H1 (cell line): ENCODE results near the gene SYTL2. TPM values are rescaled to one million over a fixed set of nuclear protein-coding genes. Genes with fewer than 3 reads are reported as not detected.

Source experiments
- ATF2 ChIP-seq: IDR thresholded peaks from 2 replicates; pipeline ENCODE4 v1.6.1; 2012; ENCODE audit warnings: low read length, inconsistent platforms
- POLR2A ChIP-seq, 2 experiments: IDR thresholded peaks; 1 replicate in 1 of 2; 2 replicates in 1 of 2; pipeline ENCODE4 v1.6.1; 2011; ENCODE audit warnings: low read depth in 2 of 2, low read length in 2 of 2, mild to moderate bottlenecking in 2 of 2; ENCODE audit errors: control extremely low read depth in 1 of 2
- TEAD4 ChIP-seq: IDR thresholded peaks from 2 replicates; pipeline ENCODE4 v1.6.1; 2012; ENCODE audit warnings: low read depth, low read length, inconsistent platforms, mixed read lengths
- polyA plus RNA-seq, 7 experiments: library from polyadenylated mRNA; depleted of rRNA in 3 of 7; stranded (reverse) in 5 of 7; unstranded in 2 of 7; fragments of >200 nt in 5 of 7; fragments of 200-250 nt in 2 of 7; gene quantifications; 1 replicate in 5 of 7; 2 replicates in 1 of 7; 4 replicates in 1 of 7; pipeline versions ENCODE4 v1.2.1 to v1.2.3, GENCODE V29; 2011 to 2013; ENCODE audit warnings: missing spikeins in 2 of 7, mixed read lengths in 2 of 7
- total RNA-seq: library from RNA; stranded (reverse); fragmentation: NEBNext Ultra II Directional; extraction: Animal tissue kit (Norgen Biotek cat#: 25700); gene quantifications from 2 replicates; pipeline ENCODE4 v1.2.1, GENCODE V29; 2021

SYTL2 gene
- total and polyA plus RNA-seq, 2 of the 8 experiments (the other 6 are each of a cell fraction or from before 2014, with no cell fraction given) = 1.3 to 9.1 TPM

GRCh38 chr11:85811624-85812023, 683 bp upstream of the SYTL2 start (continued):
- TF ChIP-seq ATF2 (no peak), POLR2A (IDR thresholded peaks at IDR 0.05; ENCODE audit: control extremely low read depth in 1 of 2, low read depth in 2 of 2, low read length in 2 of 2) (no peak), TEAD4 (no peak)
